MM.1S (cell line): ENCODE results near the gene IMMP2L.

Source experiments
- CTCF ChIP-seq: fragments of 300-600 bp; sonication (generic); IDR thresholded peaks from 2 replicates; pipeline ENCODE4 v1.5.1; 2016; ENCODE audit warnings: antibody characterized with exemption, low read length, mixed read lengths
- EZH2 ChIP-seq: fragments of 300-600 bp; sonication (generic); optimal IDR thresholded peaks from 2 replicates; pipeline ENCODE3; 2017; ENCODE audit warnings: low read depth, mild to moderate bottlenecking, antibody characterized with exemption, low read length, mixed read lengths

- TF ChIP-seq EZH2 (no peak), CTCF (no peak)
Observed at GRCh38 chr7:111057066-111057465, 505.2 kb downstream of the IMMP2L start.
